Stimulated activated CD8-positive, alpha-beta memory T cell treated with anti-CD3 and anti-CD28 coated beads, Interleukin-12 subunit alpha, Interleukin-12 subunit beta, amount 100 ng/mL, for 1 hour (primary cell): Measurements from ENCODE around the gene NTM.
"Not testable (repeated sequence)": the region's sequence is repeated elsewhere in the genome, so short reads cannot be mapped to it uniquely, and the experiment has no call there.

ENCODE experiments used
- DNase-seq: peaks from one replicate; pipeline ENCODE4 v3.0.0-alpha.2; 2020; ENCODE audit warnings: low read depth

Gene NTM

DNA sequence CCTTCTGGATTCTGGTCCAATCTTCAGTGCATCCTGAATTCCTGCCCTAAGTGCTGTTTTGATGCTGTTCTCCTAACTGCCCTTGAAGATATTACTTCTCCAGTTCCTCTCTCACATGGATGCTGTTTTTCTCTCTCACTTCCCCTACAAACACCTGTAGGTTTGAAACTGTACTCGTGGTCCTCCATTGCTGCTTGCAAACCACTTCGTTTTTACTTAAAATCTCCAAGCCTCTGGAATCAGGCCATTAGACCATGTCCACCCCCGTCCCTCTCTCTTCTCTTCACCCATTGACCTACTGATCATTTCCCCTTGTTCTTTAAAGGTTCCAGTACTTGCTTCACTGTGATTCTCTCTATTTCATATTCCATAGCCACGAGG is 988.1 kb downstream of the NTM start:
- DNase-seq, result no peak

DNA sequence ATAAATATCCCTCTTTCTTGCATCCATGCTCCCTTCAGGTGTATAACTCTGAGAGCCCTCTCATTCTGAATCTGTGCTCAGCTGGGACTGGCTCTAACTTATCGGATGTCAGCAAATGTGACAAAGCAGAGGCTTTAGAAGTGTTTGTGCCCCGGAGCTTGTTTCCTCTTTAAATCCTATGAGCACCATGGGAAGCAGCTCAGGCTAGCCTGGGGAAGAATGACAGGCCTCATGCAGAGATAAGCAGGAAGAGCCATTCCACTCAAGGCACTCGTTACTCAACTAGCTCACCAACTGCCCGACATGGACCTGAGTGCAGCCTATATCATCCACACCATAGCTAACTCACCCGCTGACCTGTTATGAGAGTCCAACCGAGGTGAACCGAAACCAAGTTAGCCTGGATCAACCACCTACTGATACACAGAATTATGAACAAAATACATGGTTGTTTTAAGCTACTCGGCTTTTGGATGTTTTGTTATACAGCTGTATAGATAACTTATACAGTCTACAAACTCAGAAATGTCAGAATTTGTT is 990.7 kb downstream of the NTM start:
- DNase-seq, result no peak

DNA sequence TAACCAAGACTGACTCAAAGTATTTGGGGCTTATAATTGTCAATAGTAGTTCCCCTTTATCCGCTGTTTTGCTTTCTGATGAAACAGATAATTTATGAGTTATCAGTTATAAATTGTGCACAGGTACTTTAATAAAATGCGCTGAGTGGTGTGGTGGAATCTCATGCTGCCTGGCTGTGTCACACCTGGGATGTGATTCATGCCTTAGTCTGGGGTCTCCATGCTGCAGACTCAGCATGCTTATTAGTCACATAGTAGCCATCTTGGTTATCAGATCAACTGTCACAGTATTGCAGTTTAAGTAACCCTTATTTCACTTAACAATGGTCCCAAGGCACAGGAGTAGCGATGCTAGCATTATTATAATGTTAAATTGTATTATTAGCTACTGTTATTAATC is 995.2 kb downstream of the NTM start:
- no peak for DNase-seq

DNA sequence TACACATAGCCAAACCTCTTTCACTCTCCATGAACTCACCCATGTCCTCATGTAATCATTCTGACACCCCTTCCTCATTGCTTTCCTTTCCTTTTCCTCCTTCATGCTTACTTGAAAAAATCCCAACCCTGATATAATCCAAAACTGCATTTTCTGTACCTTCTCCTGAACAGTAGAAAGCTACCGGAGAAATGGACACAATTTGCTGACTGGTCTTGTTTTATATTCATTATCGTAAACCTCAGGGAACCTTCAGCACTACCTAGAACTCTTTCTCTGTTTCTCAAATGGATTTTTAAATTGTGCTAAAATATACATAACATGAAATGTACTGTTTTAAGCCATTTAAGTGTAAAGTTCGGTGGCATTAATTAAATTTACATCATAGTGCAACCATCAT is 996.9 kb downstream of the NTM start:
- no peak for DNase-seq

DNA sequence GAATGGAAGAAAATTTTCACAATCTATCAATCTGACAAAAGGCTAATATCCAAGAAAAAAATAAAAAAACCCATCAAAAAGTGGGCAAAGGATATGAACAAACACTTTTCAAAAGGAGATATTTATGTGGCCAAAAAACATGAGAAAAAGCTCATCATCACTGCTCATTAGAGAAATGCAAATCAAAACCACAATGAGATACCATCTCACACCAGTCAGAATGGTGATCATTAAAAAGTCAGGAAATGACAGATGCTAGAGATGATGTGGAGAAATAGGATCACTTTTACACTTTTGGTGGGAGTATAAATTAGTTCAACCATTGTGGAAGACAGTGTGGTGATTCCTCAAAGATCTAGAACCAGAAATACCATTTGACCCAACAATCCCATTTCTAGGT is 999.7 kb downstream of the NTM start:
- DNase-seq, result not testable (repeated sequence)

DNA sequence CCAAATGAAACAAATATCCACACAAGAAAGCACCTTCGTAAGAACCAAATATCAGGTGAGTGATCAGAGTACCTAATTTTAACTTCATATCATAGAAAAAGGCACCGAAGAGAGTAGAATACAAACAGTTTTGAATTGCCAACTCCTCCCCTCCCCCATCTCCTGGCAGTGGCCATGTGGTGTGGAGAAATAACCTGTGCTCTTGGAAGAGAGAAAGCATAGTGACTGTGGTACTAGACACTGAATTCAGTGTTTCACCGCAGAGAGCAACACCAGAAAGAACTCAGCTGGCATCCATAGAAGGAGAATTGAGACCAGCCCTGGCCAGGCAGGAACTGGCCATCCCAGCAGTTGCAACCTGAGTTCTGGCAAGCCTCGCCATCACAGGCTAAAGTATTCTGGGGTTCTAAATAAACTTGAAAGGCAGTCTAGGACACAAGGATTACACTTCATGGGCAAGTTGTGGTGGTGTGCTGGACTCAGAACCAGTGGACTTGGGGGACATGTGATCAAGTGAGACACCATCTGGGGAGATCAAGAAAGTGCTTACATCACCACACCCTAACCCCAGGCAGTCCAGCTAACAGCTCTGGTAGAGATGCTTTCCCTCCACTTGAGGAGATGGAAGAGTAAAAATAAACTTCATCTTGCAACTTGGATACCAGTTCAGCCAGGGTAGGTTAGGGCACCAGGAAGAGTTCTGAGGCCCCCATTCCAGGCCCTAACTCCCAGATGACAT is 1003.2 kb downstream of the NTM start:
- DNase-seq, result no peak

DNA sequence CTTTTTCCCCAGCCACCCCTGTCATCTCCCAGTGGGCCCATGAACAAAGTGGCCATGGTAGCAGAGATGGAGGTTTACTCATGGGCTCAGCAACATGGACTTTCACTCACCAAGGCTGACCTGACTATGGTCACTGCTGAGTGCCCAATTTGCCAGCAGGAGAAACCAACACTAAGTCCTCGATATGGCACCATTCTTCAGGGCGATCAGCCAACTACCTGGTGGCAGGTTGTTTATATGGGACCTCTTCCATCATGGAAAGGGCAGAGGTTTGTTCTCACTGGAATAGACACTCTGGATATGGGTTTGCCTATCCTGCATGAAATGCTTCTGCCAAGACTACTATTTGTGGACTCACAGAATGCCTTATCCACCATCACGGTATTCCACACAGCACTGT is 1009.1 kb downstream of the NTM start:
- DNase-seq, result no peak
